Measurements from ENCODE around the gene TOR1A.
"Not testable (repeated sequence)": the region's sequence is repeated elsewhere in the genome, so short reads cannot be mapped to it uniquely, and the experiment has no call there.

Gene TOR1A

DNA sequence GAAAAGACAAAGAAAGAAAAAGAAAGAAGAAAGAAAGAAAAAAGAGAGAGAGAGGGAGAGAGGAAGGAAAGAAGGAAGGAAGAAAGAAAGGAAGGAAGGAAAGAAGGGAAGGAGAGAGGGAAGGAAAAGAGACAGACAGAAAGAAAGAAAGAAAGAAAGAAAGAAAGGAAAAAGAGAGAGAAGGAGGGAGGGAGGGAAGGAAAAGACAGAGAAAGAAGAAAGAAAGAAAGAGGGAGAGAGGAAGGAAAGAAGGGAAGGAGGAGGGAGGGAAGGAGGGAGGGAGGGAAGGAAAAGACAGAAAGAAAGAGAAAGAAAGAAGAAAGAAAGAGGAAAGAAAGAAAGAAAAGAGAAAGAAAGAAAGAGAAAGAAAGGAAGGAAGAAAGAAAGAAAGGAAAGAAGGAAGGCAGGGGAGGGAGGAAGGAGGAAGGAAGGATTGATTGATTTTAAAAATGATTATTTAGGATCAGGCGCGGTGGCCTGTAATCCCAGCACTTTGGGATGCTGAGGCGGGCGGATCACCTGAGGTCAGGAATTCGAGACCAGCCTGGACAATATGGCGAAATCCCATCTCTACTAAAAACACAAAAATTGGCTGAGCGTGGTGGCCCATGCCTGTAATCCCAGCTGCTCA, 44.3 kb downstream of the TOR1A start:
- no peak for DNase-seq

DNA sequence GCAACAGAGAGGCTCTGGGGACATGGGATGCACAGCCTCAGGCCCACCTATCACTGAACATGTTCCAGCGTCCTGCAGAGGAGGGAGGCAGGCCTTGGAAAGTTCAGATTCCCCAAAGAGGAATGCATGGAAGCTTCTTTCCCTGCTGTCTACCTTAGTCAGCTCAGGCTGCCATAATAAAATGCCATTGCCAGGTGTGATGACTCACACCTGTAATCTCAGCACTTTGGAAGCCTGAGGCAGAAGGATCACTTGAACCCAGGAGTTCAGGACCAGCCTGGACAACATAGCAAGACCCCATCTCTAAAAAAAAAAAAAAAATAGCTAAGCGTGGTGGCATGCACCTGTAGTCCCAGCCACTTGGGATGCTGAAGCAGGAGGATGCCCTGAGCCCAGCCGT, 45.5 kb downstream of the TOR1A start:
- DNase-seq, result no peak

DNA sequence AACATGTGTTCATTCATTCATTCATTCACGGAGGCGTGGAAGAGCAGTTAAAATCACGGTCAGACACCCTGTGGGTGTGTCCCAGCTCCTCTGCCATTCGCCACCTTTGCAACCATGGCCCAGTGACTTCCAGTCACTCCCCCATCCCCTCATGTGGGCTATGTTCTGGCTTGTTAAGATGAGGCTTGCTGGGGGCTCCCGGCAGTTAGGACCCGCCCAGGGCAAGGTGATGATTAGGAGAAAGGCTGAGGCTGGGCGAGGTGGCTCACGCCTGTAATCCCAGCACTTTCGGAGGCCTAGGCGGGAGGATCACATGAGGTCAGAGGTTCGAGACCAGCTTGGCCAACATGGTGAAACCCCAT, 46.2 kb downstream of the TOR1A start:
- no peak for DNase-seq

DNA sequence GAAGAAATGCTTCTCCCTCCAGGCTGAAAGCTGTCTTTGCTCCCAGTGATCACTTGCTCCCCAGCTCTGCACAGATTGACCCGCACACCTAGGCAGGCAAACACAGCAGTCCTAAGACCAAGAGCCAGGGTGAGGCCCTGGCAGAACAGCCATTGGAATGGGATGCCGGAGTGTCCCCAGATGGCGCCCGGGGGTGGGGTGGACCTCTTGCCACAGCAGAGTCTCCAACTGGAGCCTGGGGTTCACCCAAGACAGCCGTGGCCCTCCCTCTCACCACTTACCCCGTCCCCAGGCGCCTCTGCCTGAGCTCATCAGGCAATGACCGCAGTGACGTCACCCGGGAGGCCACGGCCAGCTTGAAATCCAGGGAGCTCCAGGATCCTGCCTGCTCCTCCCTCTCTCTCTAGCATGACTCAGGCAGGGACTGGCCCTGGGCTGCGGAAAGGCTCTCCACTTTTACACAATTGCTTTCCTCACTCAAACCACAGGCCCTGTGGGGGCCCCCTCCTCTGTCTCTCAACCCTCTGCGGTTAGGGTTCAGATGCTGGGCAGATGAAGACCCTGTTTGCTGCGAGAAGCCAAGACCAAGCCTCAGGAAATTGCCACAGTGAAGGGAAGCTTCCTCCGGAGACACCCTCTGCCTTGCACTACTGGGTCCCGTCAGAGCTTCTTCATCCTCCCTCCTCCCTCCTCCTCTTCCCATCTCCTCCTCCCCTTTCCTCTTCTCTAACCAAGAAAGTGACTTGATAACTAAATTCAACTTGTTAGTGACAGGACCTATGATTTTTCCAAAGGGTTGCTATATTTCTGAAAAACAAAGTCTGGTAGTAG, 46.8 kb downstream of the TOR1A start:
- no peak for DNase-seq

DNA sequence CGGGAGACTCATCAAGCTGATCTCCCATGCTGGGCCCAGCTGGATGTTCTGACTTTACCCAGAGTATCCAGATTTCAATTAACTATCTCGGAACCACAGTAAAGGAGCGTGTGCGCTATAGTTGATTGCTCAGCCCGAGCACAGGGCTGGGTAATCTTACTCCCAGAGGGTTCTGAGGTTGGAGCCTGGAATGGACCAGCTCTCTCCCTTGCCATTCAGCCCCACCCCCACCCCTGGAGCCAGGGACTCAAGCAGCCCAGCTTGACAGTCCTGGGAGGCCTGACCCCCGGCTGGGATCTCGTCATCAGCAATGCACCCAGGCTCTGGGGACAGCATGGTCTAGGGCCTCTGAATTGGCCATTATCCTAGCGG, 47.4 kb downstream of the TOR1A start:
- no peak for DNase-seq

DNA sequence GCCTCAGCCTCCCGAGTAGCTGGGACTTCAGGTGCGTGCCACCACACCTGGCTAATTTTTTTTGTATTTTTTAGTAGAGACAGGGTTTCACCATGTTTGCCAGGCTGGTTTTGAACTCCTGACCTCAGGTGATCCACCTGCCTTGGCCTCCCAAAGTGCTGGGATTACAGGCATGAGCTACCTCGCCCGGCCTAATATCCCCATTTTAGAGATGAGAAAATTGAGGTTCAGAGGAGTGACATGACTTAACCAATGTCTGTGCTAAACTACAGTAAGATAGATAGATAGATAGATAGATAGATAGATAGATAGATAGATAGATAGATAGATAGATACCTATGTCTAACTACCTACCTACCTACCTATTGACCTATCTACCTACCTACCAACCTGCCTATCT, 47.8 kb downstream of the TOR1A start:
- DNase-seq, result not testable (repeated sequence)

DNA sequence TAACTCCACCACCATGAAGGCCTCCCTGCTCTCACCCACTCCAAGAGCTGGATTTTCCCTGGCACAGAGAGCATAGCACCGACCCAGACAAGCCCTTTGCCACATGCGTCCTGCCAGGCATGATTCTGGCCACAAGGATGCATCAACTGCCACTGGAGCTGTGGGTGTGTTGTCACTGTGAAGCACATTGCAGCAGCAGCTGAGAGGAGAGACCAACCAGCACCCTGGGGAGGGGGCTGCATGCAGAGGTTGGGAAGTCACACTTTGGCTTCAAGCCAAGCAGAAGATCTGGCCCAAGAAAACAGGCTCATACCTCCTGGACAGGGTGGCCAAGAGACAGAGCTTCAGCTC, 48.5 kb downstream of the TOR1A start:
- no peak for DNase-seq

DNA sequence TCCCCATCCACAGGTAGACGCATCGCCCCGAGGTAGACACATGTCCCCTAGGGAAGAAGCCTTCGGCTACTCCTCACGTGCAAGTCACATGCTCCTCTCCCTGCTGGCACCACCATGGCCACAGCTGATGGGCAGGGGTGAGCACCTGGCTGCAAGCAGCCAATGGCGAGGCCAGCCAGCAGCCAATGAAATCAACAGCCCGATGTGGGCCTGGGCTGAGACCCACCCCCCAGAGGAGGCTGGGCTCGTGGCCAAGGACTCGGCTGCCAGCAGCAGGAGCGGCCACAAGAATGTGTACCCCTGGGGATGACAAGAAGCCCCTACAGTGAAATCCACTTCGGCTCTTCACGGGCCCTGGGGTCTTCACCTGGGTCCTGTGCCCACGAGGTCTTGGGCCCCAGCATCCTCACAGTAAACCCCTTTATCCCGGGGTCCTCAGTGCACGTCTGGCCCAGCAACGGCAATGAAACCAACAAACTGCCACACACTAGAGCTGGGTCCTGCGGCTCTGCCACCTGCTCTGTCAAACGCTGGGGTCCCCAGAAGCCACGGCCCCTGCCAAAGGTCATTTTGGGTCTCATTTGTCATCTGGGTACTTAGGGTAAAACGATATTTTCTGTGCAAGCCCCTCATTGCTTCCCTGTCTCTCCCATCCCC, 49.0 kb downstream of the TOR1A start:
- DNase-seq, result no peak

DNA sequence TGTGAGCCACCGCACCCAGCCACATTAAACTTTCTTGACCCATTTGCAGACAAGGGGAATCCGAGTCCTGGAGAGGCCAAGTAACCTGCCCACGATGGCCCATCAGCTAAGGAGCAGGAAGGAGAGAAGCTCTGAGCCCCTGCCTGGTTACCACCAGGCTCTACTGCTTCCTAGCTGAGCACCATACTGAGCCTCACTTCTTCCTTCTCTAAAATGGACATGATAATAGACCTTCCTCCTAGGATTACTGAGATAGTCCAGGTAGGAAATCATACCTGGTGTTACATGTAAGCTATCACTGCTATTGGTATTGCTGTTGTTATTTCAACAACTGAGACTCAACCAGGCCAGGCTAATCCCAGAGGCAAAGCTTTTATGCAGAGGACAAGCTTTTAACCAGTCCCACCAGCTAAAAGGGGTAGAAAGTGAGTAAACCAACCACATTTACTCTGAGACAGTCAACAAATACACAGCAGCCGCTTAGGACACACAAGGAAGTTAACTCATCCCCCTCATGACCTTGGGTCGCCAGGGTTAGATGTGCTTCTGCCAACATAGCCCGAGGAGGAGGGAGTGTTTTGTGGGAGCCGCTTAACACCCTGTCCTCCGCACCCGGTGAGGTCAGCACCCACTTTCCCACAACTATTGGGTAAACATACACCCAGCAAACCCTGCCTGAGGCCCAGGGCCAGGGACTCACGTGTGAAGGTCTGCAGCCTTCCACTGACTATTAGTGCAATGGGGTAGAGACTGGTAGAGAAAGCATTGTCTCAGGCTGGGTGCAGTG, 50.5 kb downstream of the TOR1A start:
- no peak for DNase-seq

DNA sequence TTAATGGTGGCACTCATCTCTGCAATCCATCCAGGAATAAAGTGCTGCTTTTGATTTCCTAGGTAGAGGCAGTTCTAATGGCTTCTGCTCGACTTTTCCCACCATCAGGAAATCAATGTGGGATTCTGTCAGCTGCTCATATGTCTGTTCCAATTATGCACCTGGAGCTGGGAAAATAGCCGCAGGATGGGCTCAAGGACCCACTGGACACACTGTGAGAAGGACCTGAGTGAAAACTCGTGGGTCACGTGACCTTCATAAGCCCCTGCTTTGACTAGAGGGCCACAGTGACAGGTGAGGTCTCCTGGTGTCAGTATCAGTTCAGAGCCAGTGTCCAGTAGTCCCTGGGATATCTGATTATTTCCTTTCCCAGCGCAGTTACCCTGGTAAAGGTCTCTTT, 53.2 kb downstream of the TOR1A start:
- DNase-seq, result no peak

DNA sequence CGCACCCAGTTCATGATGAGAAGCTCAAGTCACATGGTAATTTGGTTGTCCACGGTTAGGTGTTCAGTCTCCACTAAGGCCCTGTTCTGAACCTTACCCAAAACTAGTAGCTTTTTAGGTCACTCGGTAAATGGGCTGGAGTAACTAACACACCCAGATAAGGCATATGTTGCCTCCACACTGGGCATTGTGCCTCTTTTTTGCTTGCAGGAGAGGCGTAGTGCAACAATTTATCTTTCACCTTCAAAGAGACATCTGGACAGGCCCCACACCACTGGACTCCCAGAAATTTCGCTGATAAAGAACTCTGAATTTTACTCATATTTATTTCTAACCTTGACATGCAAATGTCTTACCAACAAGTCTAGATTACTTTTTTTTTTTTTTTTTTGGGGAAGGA, 54.3 kb downstream of the TOR1A start:
- DNase-seq, result no peak

DNA sequence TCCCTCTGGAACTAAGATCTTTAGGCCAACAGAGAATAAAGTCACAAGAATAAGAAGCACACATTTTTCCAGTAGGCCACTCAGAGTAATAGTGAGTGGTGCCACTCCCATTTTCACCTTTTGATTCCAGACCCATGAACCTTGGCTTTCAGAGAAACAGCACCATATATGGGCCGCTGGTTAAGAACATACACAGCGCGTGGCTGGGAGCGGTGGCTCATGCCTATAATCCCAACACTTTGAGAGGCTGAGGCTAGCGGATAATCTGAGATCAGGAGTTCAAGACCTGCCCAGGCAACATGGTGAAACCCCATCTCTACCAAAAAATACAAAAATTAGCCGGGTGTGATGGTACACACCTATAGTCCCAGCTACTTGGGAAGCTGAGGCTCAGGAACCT, 55.5 kb downstream of the TOR1A start:
- no peak for DNase-seq

DNA sequence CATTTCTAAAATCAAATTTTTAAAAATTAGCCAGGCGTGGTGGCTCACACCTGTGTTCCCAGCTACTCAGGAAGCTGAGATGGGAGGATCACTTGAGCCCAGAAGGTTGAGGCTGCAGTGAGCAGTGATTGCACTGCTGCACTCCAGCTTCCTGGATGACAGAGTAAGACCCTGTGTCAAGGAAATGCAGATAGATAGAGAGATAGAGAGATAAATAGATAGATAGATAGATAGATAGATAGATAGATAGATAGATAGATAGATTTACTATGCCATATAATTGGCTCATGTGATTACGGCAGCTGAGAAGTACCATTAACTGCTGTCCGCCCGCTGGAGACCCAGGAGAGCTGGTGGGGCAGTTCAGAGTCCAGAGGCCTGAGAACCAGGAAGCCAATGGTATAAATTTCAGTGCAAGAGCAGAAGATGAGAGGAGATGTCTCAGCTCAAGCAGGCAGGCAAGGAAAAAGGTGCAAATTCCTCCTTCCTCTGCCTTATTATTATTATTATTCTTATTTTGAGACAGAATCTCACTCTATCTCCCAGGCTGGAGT, 58.1 kb downstream of the TOR1A start:
- no peak for DNase-seq

DNA sequence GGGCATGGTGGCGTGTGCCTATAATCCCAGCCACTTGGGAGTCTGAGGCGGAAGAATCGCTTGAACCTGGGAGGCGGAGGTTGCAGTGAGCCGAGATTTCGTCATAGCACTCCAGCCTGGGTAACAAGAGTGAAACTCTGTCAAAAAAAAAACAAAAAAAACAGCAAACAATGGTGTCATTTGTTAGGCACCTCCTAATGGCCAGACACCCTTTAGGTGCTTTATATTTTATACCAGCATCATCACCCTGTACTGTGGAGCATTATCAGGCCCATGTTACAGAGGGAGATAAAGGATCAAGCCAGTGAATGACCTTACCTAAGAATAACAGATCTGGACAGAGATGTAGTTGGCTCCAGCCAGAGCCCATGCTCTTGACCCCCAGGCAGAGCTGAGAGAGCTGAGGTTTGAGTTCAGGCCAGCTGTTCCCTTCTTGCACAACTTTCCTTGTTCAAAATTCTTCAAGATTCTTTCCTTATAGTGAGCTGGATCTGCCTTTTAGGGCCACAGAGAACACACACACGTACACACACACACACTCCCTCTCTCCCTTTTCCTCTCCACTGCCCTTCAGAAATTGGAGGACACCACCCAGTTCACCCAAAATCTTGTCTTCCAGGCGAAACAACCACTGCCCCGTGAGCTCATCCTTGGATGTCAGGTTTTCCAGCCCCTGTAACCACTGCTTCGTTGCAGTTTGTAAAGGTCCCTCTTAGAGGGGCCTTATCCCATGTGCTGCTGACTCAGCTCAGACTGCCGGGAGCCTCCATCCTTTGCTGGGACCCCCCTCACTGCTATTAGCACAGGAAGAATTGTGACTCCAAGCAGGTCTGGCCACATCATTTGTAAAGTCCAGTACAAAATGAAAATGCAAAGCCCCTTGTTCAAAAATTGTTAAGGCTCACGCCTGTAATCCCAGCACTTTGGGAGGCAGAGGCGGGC, 60.7 kb downstream of the TOR1A start:
- DNase-seq, result no peak

Data from NCI-H2081 treated with DMSO at 0.1 percent for 48 hours (cell line).